ENCODE results near the gene SEMA5B.

SEMA5B gene

GRCh38 chr3:123018683-123019082 is 8.9 kb downstream of the SEMA5B start:
- TF ChIP-seq SIN3A (IDR thresholded peaks at IDR 0.05; ENCODE audit: borderline replicate concordance, insufficient read depth, low read length) (no peak), REST (IDR thresholded peaks at IDR 0.05; ENCODE audit: insufficient read depth in 1 of 2, low read depth in 2 of 2, low read length in 2 of 2) (no peak)

- no peak for TF ChIP-seq REST (IDR thresholded peaks at IDR 0.05; ENCODE audit: insufficient read depth in 1 of 2, low read depth in 2 of 2, low read length in 2 of 2)
- no peak for TF ChIP-seq TAF1 (IDR thresholded peaks at IDR 0.05; ENCODE audit: borderline replicate concordance, insufficient read depth, low read length)
- no peak for TF ChIP-seq SIN3A (IDR thresholded peaks at IDR 0.05; ENCODE audit: borderline replicate concordance, insufficient read depth, low read length)
- no peak for TF ChIP-seq FOXP2 (optimal IDR thresholded peaks at IDR 0.05; ENCODE audit: borderline replicate concordance, extremely low read depth, extremely low read length, insufficient read depth)
- TF ChIP-seq POLR2AphosphoS5 (IDR thresholded peaks at IDR 0.05; ENCODE audit: low read depth, low read length): no peak
Measured at GRCh38 chr3:123015596-123015995, 12.0 kb downstream of the SEMA5B start.

DNA sequence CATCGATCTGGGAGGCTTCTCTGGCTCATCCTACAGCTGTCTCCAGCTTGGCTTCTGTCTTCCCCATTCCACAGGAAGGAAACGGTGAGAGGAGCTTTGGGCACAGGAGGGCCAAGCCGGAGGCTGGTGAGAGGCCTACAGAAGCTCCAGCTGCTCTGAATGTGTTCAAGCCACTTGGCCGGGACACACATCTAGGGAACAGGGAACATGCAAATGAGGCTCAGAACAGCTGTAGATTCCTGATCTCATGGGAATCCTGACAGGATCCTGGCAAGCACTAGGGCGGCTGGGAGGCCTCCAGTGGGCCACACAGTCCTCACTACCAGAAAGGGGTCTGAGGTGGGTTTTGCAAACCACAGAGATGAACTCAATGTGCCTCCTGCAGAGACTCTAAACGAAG is 13.7 kb downstream of the SEMA5B start:
- TF ChIP-seq TAF1 (IDR thresholded peaks at IDR 0.05; ENCODE audit: borderline replicate concordance, insufficient read depth, low read length) (no peak), FOXP2 (optimal IDR thresholded peaks at IDR 0.05; ENCODE audit: borderline replicate concordance, extremely low read depth, extremely low read length, insufficient read depth) (no peak), SIN3A (IDR thresholded peaks at IDR 0.05; ENCODE audit: borderline replicate concordance, insufficient read depth, low read length) (no peak), REST (IDR thresholded peaks at IDR 0.05; ENCODE audit: insufficient read depth in 1 of 2, low read depth in 2 of 2, low read length in 2 of 2) (no peak), POLR2AphosphoS5 (IDR thresholded peaks at IDR 0.05; ENCODE audit: low read depth, low read length) (no peak)

DNA sequence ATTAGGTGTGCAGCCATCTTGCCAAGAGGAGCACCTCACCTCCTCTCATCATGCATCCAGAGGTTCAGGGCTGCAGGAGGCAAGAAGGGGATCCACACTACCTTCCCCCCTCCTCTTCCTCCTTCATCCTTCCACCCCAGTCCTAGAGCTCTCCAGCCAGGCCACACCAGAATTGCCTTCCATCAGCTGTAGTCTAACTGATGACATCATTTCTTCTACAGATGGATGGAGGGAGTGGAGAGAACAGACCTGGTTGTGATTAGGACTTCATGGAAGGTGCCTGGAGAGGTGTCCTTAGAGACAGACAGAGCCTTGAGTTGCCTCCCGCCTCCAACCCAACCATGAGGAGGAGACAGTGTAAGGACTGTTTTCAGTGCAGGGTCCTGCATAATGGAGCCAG is 14.9 kb downstream of the SEMA5B start:
- TF ChIP-seq POLR2AphosphoS5 (IDR thresholded peaks at IDR 0.05; ENCODE audit: low read depth, low read length) (no peak), REST (IDR thresholded peaks at IDR 0.05; ENCODE audit: insufficient read depth in 1 of 2, low read depth in 2 of 2, low read length in 2 of 2) (no peak), TAF1 (IDR thresholded peaks at IDR 0.05; ENCODE audit: borderline replicate concordance, insufficient read depth, low read length) (no peak), SIN3A (IDR thresholded peaks at IDR 0.05; ENCODE audit: borderline replicate concordance, insufficient read depth, low read length) (no peak), FOXP2 (optimal IDR thresholded peaks at IDR 0.05; ENCODE audit: borderline replicate concordance, extremely low read depth, extremely low read length, insufficient read depth) (no peak)

DNA sequence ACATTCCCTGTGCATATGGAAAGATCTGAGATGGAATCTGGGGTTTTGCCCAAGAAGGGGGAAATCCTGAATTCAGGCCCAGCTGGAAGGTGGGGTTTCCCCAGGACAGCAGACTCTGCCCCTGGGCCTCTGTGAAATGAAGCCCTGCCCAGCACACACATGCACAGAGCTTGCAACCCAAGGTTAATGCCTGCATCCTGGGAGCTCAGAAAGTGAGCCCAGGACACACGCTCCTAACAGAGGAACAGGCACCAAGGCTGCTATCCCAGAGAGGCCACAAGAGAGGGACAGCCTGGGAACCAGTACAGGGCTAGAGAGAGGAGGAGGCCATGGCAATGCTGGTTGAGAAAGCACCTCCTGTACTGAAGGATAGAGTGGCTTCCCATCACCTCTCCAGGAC is 16.1 kb downstream of the SEMA5B start:
- no peak for TF ChIP-seq POLR2AphosphoS5 (IDR thresholded peaks at IDR 0.05; ENCODE audit: low read depth, low read length)
- no peak for TF ChIP-seq TAF1 (IDR thresholded peaks at IDR 0.05; ENCODE audit: borderline replicate concordance, insufficient read depth, low read length)
- TF ChIP-seq SIN3A (IDR thresholded peaks at IDR 0.05; ENCODE audit: borderline replicate concordance, insufficient read depth, low read length): no peak
- TF ChIP-seq FOXP2 (optimal IDR thresholded peaks at IDR 0.05; ENCODE audit: borderline replicate concordance, extremely low read depth, extremely low read length, insufficient read depth): no peak
- no peak for TF ChIP-seq REST (IDR thresholded peaks at IDR 0.05; ENCODE audit: insufficient read depth in 1 of 2, low read depth in 2 of 2, low read length in 2 of 2)

All from PFSK-1 (cell line).